Skeletal muscle satellite cell (primary cell): ENCODE data around the gene NLRP10. TPM values are rescaled to one million over a fixed set of nuclear protein-coding genes. Genes with fewer than 3 reads are reported as not detected.

ENCODE experiments used
- H3K27me3 ChIP-seq: 2 replicates; pipeline ENCODE4 v1.7.0; 2013; ENCODE audit warnings: low read length; ENCODE audit not compliant: control insufficient read depth, insufficient read depth
- H3K36me3 ChIP-seq: 2 replicates; pipeline ENCODE4 v1.7.0; 2013; ENCODE audit warnings: mild to moderate bottlenecking, control low read depth, low read length; ENCODE audit not compliant: insufficient read depth
- H3K4me1 ChIP-seq: 2 replicates; pipeline ENCODE4 v1.7.0; 2013; ENCODE audit warnings: low read length; ENCODE audit not compliant: control insufficient read depth, insufficient read depth
- H3K4me2 ChIP-seq: 2 replicates; pipeline ENCODE4 v1.7.0; 2013; ENCODE audit warnings: mild to moderate bottlenecking, low read length
- H3K4me3 ChIP-seq: 2 replicates; pipeline ENCODE4 v1.7.0; 2013; ENCODE audit warnings: low read length
- H3K9ac ChIP-seq: 2 replicates; pipeline ENCODE4 v1.7.0; 2013; ENCODE audit warnings: mild to moderate bottlenecking, low read depth, low read length, moderate library complexity
- H3K9me3 ChIP-seq: replicated peaks from 2 replicates; pipeline ENCODE4 v1.7.0; 2013; ENCODE audit warnings: mild to moderate bottlenecking, control low read depth, low read length
- small RNA-seq: library from RNA; depleted of rRNA; stranded (forward); fragments of <200 nt; gene quantifications from one replicate; pipeline ENCODE3, GENCODE V24; 2012

Gene NLRP10

DNA sequence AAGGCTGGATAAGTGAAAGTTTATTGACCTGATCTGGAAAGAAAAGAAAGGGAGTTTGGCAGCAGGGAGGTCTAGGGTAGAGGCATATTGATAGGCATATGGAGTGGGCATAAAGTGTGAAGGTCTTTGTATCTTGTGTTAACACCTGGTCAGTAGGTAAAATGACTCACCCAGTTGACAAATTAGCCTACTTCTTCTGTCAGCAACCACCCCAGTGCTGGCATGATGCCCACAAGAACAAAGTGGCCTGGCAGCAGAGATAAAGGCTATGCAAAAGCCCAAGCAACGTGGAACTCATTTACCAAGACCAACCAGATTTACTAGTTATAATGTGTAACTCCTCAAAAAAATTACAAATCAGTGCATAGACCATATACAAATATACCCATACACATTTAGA is 28.6 kb downstream of the NLRP10 start:
- H3K4me1 ChIP-seq, result no peaks in the 10 kb centered on the region
- H3K9me3 ChIP-seq, result no peaks in the 10 kb centered on the region
- no peak overlapping the region for H3K4me2 ChIP-seq
- no peaks in the 10 kb centered on the region for H3K27me3 ChIP-seq
- no peak overlapping the region for H3K9ac ChIP-seq
- H3K4me3 ChIP-seq, result no peak overlapping the region
- no peaks in the 10 kb centered on the region for H3K36me3 ChIP-seq

DNA sequence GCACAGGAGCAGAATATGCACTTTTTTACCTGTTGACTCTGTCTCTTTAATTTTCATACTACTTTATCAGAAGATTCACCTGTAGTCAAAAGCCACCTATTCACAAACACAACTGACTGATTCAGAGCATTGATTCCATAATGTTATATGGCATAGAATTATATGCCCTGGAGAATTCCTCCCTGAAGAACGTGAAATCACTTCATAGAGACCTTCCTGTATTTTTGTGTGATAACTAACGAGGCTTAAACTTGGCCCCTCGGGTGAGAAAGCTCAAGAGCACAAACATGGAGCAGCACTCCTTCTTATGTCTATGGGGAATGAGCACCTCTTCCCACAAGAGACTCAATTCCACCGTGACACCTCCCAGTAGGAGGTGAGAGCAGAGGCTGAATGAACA is 34.1 kb downstream of the NLRP10 start, which contains the start of gene OR10A6:
TSS of gene OR10A6 (minus strand) at position 101 of the 400 bp plus-strand sequence. CDS start 2,606 bp downstream, outside the sequence.
- Histone ChIP-seq H3K4me2 (no peak within 1 kb of the TSS), H3K36me3 (no peaks in the 10 kb centered on the region), H3K4me3 (no peak within 1 kb of the TSS), H3K4me1 (no peaks in the 10 kb centered on the region), H3K27me3 (no peaks in the 10 kb centered on the region), H3K9me3 (no peaks in the 10 kb centered on the region), H3K9ac (no peak within 1 kb of the TSS)

DNA sequence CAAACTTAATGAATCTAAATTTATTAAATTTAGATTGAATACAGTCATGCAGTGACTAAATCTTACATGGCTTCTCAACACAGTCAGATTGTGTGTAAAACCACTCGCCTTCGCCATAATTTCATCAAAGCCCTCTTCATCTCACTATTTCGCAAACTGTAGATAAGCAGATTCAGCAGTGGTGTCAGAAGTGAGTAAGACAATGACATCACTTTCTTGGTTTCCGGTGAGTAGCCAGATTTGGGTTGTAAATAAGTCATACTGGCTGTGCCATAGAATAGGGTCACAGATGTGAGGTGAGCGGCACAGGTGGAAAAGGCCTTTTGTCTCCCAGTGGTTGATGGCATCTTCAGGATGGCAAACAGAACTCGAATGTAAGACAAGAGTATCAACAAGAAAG is 37.6 kb downstream of the NLRP10 start:
- Histone ChIP-seq H3K4me2 (no peak overlapping the region), H3K9ac (no peak overlapping the region), H3K27me3 (no peaks in the 10 kb centered on the region), H3K36me3 (no peaks in the 10 kb centered on the region), H3K9me3 (no peaks in the 10 kb centered on the region), H3K4me3 (no peak overlapping the region), H3K4me1 (no peaks in the 10 kb centered on the region)

GRCh38 chr11:7924536-7924935 is 40.7 kb downstream of the NLRP10 start:
- H3K4me2 ChIP-seq, result no peak overlapping the region
- H3K4me1 ChIP-seq, result no peaks in the 10 kb centered on the region
- no peaks in the 10 kb centered on the region for H3K9me3 ChIP-seq
- no peak overlapping the region for H3K4me3 ChIP-seq
- H3K36me3 ChIP-seq, result no peaks in the 10 kb centered on the region
- no peak overlapping the region for H3K9ac ChIP-seq
- H3K27me3 ChIP-seq, result no peaks in the 10 kb centered on the region

- no peak overlapping the region for H3K9ac ChIP-seq
- H3K9me3 ChIP-seq, result no peaks in the 10 kb centered on the region
- H3K27me3 ChIP-seq, result no peaks in the 10 kb centered on the region
- no peak overlapping the region for H3K4me3 ChIP-seq
- H3K36me3 ChIP-seq, result no peaks in the 10 kb centered on the region
- no peaks in the 10 kb centered on the region for H3K4me1 ChIP-seq
- H3K4me2 ChIP-seq, result no peak overlapping the region
Observed at GRCh38 chr11:7918141-7918540, 47.1 kb downstream of the NLRP10 start.

Small RNAs within 50 kb of the gene (small RNA-seq; reads per million reads assigned to genes)
- not detected for gene COX6CP5
